GM11168 (cell line): Measurements from ENCODE around the gene PLA2G4F.

Source experiments
- in situ Hi-C: fragments of 300-500 bp; cut with MboI; formaldehyde crosslinking; loops from one replicate; pipeline ENCODE4 v1.12.0; 2022; ENCODE audit warnings: low sequenced_read_pairs; ENCODE audit not compliant: unreplicated experiment

PLA2G4F gene

DNA sequence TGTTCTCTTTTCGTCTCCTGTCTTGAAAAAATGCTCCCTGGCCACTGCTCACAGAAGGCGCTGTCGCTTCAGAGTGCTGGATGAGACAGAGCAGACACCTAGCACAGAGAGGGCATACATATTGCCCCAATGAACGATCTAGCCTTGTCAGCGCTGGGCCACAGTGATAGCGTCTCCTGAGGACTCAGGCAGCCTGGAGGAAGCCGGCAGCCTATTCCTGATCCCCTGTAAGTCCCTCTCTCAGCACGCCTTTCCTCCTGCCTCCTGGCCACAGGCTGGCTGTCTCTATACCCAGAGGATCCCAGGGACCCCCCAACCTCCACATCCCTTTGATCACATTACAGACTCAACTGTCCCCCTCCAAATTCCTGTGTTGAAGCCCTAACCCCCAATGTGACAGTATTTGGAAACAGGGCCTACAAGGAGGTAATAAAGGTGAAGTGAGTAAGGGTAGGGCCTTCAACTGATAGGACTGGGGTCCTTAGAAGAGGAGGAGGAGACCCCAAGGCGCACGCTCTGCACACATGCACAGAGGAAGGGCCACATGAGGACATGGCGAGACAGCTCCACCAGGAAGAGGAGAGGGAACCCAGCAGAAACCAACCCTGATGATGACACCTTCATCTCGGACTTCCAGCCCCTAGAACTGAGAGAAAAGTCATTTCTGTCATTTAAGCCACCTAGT lies 7.5 kb downstream of the PLA2G4F start:
- in situ Hi-C loops, result no loop called here

DNA sequence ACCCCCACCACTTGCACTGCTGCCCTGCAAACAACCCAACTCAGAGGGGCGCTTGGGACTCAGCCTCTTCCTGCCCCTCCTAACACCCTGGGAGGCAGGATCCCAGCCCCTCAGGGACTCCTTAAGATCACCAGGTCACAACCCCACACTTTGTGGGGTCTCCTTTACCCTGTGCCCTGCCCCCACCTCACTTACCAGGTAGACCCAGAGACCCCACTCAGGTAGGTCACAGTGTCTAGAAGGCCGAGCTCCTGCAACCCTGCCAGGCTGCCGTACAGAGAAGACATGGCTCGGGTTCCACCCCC lies 9.1 kb downstream of the PLA2G4F start:
- in situ Hi-C loops, result no loop called here

DNA sequence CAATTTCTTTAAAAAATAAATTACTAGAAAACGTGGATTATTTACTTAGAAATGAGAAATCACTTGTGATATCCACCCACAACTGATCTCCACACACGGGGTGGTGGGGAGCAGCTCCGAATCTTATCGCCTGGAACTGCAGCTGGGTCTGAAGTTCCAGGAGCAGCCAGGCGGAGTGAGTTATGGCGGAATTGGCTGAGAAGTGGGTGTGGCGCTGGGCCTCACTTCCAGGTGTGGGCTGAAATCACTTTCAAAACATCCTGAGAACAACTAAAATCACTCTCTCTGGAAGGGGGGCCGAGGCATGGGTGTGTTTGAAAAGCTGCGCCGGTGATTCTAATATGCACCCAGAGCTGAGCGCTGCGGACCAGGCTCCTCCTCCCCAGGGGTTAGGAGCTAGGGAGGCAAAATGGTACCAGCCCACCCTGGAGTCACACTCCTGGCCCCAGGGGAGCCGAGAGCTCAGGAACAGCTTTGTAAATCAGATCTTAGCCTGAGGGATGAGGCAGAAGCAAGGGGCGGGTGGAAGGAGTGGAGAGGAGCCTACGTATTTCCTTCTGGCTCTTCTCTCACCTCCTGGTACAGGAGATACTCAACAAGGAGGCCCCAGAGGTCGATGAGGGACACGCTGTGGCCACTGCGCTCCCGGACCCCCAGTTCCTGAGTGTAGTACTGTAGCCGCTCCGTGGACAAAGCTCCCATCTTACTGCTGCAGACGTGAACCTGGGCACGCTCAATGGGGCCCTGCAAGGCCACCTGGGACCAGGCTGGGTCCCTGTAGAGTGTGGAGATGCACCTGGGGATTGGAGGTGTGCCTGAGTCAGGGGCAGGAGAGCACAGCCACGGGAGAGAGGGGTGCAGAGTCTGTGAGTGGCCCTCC lies 9.6 kb downstream of the PLA2G4F start:
- in situ Hi-C loops, result no loop called here

DNA sequence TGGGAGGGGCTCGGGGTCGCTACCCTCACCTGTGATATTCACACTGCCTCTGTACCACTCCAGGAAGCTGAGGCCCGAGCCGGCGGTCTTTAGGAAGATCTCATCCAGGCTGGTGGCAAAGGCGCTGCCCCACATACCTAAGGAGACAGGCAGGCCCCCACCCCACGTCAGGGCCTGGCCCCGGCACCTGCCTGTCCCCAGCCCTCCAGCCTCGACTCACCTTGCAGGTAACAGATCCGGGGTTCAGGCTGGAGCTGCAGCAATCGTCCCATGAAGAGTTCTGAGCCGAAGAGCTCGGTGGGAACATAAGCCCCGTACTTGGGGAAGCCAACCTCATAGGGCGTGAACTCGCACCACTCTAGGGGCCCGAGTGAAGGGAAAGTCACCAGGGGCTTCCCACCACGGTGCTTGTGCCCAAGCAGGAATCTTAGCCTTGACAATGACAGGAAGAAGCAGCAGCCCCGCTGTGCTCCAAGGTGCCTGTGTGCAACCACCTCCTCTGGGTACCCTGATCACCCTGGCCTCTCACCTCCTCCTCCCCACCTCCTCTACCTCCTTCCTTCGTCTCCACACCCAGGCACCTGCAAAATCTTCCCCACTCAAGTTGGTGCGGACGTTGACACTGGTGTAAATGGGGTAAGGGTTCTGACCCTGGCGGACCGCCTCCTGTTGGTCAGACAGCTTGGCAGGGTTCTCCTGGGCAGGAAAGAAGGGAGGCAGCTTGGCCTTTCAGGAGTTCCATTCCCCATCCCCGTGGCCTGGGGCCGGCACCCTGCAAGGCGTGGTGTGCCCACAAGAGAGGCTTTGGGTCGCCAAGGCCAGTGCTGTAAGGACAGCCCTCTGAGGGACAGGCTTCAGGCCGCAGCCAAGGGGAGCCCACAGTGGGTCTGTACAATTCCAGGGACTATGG lies 10.6 kb downstream of the PLA2G4F start:
- in situ Hi-C loops, result no loop called here

DNA sequence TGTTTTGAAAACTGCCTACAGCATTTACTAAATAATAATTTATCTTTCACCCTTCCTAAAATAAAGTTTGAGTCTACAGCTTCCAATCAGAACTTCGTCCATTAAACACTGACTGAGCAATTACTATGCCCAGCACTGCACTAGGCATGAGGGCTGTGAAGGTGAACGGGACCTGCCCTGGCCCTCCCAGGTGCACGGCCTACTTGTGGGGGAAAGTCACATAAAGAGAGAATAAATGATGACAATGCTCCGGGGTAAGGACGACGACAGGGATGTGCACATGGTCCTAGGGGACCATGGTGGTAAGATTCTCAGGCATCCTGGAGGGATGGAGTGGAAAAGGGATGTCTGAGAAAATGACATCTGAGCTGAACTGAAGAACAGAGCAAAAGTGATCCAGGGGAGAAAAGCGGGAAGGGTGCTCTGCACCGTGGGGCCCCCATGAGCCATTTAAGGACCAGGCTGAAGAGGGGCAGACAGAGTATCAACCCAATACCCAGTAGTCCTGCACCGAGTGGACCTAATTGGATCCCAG lies 11.5 kb downstream of the PLA2G4F start:
- in situ Hi-C loops, result no loop called here

GRCh38 chr15:42143866-42144625 lies 12.4 kb downstream of the PLA2G4F start:
- in situ Hi-C loops, result no loop called here

- in situ Hi-C loops, result no loop called here
Measured at GRCh38 chr15:42143356-42143755, 13.1 kb downstream of the PLA2G4F start.

- in situ Hi-C loops, result no loop called here
Measured at GRCh38 chr15:42141795-42142667, 14.4 kb downstream of the PLA2G4F start.

DNA sequence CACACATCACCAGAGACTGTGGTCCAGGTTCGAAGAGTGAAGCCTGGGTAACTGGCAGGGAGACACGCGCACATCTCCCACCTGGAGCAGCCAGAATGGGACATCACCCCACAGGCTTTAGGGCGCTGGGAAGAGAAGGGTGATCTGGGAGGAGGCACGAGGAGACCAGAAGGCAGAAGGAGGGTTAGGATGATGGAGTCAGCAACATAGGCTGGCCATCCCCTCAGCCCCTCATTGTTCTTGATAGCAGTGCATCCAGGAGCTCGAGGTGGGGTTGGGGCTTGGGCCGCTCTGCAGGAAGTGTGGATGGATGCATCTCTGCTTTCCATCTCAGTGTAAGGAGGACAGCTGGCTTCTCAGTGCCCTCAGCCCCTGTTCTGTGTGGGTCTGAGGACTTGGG lies 15.2 kb downstream of the PLA2G4F start:
- in situ Hi-C loops, result no loop called here

DNA sequence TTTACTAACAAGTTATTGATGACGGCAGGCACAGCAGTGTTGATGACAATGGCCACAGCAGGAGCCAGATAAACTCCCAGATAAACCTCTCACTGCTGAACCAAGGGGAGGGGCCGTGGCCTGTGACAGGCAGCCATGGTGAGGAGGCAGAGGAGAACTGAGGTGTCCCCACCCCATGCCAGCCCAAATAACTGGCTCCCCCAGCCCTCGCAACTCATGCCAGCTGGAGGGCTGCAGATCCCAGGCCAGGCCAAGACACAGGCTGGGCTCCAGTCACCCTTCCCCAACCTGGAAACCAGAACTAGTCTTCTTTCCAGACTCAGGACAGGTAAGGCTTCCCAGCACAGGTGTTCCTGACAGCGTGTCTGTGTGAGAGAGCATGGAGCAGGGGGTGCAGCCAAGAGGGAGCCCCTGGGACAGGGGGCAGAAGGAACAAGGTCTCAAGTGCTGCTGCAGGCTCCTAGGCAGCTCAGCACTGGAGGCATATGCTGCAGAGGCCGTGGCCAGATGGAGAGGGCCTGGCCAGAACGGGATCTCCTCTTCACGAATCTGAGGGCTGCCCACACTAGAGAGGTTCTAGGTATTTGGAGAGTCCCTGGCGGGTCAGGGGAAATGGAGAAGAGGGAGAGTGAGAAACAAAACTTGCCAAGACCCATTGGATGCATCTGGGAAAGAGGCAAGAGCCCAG lies 15.9 kb downstream of the PLA2G4F start:
- in situ Hi-C loops, result no loop called here

GRCh38 chr15:42139596-42139995 lies 16.8 kb downstream of the PLA2G4F start:
- in situ Hi-C loops, result no loop called here

DNA sequence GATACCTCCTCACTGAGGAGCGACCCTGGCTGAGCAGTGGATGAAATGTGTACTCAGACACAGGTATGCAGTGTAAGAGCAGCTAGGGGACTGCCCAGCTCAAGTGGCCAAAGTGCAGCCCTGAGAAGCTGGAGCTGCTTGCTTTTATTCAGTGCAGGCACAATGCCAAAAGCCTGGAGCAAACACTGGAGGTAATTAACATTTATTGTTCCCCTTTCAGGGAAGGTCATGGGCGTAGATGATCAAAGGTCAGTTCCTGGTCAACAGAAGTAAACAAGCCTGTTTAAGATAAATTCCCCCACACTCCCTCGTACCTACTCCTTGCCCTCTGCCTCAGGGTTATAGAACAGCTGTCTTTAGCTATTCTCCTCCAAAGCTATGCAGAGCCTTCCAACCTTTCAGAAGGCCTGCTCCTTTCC lies 17.5 kb downstream of the PLA2G4F start:
- in situ Hi-C loops, result no loop called here

GRCh38 chr15:42138411-42138810 lies 18.0 kb downstream of the PLA2G4F start:
- in situ Hi-C loops, result no loop called here

DNA sequence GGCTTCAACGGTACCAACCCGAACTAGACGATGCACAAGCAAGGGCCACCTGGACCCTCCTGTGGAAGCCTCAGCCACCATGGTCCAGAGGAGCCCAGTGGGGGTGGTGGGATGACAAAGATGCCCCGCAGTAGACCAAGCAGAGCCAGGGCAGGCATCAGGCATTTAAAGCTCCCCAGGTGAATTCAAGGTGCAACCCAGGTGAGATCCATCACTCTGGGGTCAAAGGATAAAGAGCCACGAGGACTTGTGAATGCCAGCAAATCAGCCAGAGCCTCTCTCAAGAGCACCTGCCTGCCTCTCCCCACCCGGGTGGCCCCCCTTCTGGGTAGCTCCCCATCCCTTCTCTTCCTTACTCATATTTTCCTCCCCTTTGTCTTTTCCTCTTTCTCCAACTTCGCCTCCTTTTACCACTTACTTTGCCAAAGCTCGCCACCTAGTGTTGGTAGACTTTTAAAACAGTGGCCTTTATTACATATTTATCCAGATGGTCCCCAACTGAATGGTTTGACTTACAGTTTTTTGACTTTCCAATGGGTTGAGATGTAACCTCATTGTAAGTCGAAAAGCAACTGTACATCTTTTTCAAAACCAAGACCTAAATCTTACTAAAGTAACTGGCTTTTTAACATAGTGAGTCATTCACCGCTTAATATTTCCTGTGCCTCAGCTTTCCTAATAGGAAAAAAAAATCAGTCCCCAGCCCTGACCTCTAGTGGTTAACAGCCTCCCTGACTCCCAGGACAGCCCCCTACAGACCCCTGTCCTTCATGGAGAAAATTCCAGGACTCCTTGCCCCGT lies 18.8 kb downstream of the PLA2G4F start:
- in situ Hi-C loops, result no loop called here

DNA sequence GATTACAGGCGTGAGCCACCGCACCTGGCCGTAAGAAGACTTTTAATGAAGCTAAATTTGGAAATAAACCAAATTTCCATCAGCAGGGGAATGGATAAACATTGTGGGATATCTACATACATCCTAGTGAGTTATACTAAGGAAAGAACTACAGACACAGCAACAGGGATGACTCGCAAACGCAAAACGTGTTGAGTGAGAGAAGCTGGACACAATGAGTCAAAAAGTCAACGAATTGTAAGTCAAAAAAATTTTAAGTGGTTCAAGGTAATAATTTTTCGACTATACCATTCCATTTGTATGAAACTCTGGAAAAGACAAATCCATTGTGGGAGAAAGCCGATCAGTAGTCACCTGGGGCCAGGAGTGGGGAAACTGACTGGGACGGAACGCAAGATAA lies 19.9 kb downstream of the PLA2G4F start:
- in situ Hi-C loops, result no loop called here

DNA sequence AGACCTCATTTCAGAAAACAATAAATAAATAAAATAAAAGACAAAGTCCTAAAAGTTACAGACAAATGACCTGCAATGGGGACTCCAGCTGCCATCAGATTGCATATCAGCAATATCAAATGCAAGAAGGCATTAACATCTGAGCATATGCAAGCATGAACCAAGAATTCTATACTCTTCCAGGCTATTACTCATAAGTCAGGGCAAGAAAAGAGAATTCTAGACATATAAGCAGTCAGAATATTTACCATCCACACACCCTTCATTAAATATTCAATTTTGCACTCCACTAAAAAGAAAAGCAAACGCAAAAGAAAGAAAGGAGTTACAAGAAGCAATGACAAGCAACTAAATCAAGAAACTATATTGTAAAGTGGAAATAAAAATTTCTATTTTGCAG lies 21.1 kb downstream of the PLA2G4F start:
- in situ Hi-C loops, result no loop called here

DNA sequence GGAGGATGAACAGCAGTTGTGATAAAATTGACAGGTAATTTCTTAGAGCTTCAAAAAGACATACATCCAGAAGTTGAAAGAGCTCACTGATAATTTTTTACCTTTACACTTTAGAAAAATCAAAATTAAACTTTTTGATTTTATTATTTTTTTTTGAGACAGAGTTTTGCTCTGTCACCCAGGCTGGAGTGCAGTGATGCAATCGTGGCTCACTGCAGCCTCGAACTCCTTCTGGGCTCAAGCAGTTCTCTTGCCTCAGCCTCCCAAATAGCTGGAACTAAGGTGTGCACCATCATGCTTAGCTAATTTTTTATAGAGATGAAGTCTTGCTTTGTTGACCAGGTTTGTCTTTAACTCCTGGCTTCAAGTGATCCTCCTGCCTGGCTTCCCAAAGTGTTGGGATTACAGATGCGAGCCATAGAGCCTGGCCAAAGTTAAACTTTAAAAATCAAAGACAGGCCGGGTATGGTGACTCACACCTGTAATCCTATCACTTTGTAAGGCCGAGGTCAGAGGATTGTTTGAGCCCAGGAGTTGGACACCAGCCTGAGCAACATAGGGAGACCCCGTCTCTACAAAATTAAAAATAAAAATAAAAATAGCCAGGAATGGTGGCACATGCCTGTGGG lies 21.7 kb downstream of the PLA2G4F start:
- in situ Hi-C loops, result no loop called here
